Cardiac muscle cell (in vitro differentiated cells and primary cell): ENCODE data around the gene LPCAT1. TPM values are rescaled to one million over a fixed set of nuclear protein-coding genes. Genes with fewer than 3 reads are reported as not detected.
"Not testable (repeated sequence)": the region's sequence is repeated elsewhere in the genome, so short reads cannot be mapped to it uniquely, and the experiment has no call there.

Source experiments
- DNase-seq, 2 donors: peaks; one replicate each; pipeline versions ENCODE4 v3.0.0 to v3.0.0-alpha.2; 2010 to 2017; ENCODE audit warnings: low read depth in 1 of 2, low spot score in 1 of 2
- H3K27ac ChIP-seq: fragments of 200-600 bp; sonication (generic); 2 replicates; pipeline ENCODE4 v1.5.1; 2016
- H3K27me3 ChIP-seq: fragments of 200-600 bp; sonication (generic); 2 replicates; pipeline ENCODE4 v1.6.0; 2016; ENCODE audit warnings: control low read depth
- H3K36me3 ChIP-seq: fragments of 200-600 bp; sonication (generic); 2 replicates; pipeline ENCODE4 v1.5.1; 2016; ENCODE audit warnings: control low read depth
- H3K4me1 ChIP-seq: fragments of 200-600 bp; sonication (generic); 2 replicates; pipeline ENCODE4 v1.8.1; 2017; ENCODE audit warnings: low read depth, mild to moderate bottlenecking, mixed run types
- H3K4me3 ChIP-seq: fragments of 200-600 bp; sonication (generic); 2 replicates; pipeline ENCODE4 v1.5.1; 2016; ENCODE audit warnings: mild to moderate bottlenecking
- H3K9me3 ChIP-seq: fragments of 200-600 bp; sonication (generic); 2 replicates; pipeline ENCODE4 v1.5.1; 2017; ENCODE audit warnings: low read depth, mild to moderate bottlenecking, control low read depth
- polyA plus RNA-seq: library from polyadenylated mRNA; unstranded; fragments of >200 nt; fragmentation: Nextera tagmentation; extraction: Ambion mirVana; gene quantifications from 2 replicates; pipeline ENCODE4 v1.2.1, GENCODE V29; 2016
- total RNA-seq: library from RNA; depleted of rRNA; stranded (reverse); fragments of >200 nt; gene quantifications from 2 replicates; pipeline ENCODE4 v1.2.3, GENCODE V29; 2016
- TF ChIP-seq, protein P1 (sequence below): IDR thresholded peaks from 2 replicates; pipeline ENCODE4 v1.5.1; 2012; ENCODE audit warnings: low read depth, mild to moderate bottlenecking, low read length

Gene LPCAT1
- total RNA-seq (48.5 and 57.3 TPM in 2 replicates), polyA plus RNA-seq (48.8 and 57.3 TPM in 2 replicates)

DNA sequence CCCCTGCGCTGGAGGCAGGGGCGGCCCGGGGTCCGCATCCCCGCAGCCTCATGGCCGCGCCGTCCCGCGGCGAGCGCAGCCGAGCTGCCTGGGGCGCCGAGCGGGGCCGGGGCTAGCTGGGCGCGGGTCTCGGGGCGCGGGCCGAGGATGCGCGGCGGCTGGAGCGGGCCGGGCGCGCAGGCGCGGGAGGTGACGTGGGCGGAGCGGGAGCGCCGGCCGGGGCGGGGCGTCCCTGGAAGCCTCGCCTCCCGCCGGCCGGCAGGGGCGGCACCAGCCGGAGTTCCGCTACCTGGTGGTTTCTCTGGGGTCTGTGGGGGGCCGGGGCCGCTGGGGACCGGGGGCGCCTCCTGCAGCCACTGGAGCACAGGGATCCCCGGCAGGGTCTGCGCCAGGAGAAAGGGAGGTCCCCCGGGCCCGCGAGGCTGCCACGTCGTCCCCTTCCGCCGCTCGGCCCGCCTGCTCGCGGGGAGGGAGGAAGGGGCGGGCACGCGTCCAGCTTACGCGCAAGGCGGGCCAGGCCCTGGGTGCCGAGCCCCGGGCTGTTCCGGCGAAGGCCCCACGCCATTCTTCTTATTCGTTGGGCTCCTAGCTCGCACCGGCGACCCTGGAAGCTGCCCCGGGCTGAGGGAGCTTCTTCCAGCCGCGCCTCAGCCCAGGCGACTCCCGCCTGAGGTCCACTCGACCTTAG, at the start of gene LPCAT1:
Gene LPCAT1 (minus strand): TSS at position 168 of the 688 bp plus-strand sequence. CDS start 116 bp downstream, at position 52.
- DNase-seq = peak; percentile 81 to 89
- H3K36me3 ChIP-seq = no peaks in the 10 kb centered on the region
- TF ChIP-seq, protein P1, sequence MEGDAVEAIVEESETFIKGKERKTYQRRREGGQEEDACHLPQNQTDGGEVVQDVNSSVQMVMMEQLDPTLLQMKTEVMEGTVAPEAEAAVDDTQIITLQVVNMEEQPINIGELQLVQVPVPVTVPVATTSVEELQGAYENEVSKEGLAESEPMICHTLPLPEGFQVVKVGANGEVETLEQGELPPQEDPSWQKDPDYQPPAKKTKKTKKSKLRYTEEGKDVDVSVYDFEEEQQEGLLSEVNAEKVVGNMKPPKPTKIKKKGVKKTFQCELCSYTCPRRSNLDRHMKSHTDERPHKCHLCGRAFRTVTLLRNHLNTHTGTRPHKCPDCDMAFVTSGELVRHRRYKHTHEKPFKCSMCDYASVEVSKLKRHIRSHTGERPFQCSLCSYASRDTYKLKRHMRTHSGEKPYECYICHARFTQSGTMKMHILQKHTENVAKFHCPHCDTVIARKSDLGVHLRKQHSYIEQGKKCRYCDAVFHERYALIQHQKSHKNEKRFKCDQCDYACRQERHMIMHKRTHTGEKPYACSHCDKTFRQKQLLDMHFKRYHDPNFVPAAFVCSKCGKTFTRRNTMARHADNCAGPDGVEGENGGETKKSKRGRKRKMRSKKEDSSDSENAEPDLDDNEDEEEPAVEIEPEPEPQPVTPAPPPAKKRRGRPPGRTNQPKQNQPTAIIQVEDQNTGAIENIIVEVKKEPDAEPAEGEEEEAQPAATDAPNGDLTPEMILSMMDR = no peak
- H3K27me3 ChIP-seq = no peaks in the 10 kb centered on the region
- H3K9me3 ChIP-seq = no peaks in the 10 kb centered on the region
- peak within 1 kb of the TSS; percentile 78 for H3K27ac ChIP-seq
- H3K4me1 ChIP-seq = peaks cover 14% of the 10 kb centered on the region
- H3K4me3 ChIP-seq = peak within 1 kb of the TSS; percentile 68

DNA sequence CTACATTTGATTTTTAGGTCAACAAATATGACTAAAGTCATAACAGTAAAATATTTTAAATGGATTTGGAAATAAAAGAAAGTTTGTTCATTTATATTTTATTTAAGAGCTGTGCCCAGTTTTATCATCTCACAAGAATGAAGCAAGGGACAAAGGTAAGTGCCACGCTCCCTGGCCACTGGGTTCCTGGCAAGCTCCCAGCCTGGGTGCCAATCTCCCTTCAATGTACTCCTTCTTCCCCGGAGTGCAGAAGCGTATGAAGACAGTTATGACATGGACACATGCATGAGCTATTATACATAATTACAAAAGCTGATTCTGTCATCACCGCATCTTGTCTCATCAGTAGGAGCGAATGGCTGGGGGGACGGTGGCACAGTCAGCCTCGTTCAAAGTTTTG, 48.1 kb upstream of the LPCAT1 start:
- H3K4me1 ChIP-seq, H3K27me3 ChIP-seq, H3K9me3 ChIP-seq, H3K36me3 ChIP-seq, H3K4me3 ChIP-seq, DNase-seq, H3K27ac ChIP-seq: not testable (repeated sequence)

GRCh38 chr5:1570975-1571374, 47.2 kb upstream of the LPCAT1 start:
- no peak overlapping the region for H3K4me3 ChIP-seq
- H3K9me3 ChIP-seq = no peaks in the 10 kb centered on the region
- no peaks in the 10 kb centered on the region for H3K27me3 ChIP-seq
- no peaks in the 10 kb centered on the region for H3K4me1 ChIP-seq
- TF ChIP-seq, protein P1 = no peak
- no peak for DNase-seq
- H3K27ac ChIP-seq = no peak overlapping the region
- peaks cover 3% of the 10 kb centered on the region for H3K36me3 ChIP-seq

- DNase-seq = peak; percentile 36 to 95
- peaks cover 3% of the 10 kb centered on the region for H3K36me3 ChIP-seq
- TF ChIP-seq, protein P1 = no peak
- peak overlapping the region; percentile 57 for H3K27ac ChIP-seq
- H3K9me3 ChIP-seq = no peaks in the 10 kb centered on the region
- no peaks in the 10 kb centered on the region for H3K27me3 ChIP-seq
- H3K4me1 ChIP-seq = no peaks in the 10 kb centered on the region
- H3K4me3 ChIP-seq = no peak overlapping the region
Observed at GRCh38 chr5:1568201-1568979, 44.6 kb upstream of the LPCAT1 start.

DNA sequence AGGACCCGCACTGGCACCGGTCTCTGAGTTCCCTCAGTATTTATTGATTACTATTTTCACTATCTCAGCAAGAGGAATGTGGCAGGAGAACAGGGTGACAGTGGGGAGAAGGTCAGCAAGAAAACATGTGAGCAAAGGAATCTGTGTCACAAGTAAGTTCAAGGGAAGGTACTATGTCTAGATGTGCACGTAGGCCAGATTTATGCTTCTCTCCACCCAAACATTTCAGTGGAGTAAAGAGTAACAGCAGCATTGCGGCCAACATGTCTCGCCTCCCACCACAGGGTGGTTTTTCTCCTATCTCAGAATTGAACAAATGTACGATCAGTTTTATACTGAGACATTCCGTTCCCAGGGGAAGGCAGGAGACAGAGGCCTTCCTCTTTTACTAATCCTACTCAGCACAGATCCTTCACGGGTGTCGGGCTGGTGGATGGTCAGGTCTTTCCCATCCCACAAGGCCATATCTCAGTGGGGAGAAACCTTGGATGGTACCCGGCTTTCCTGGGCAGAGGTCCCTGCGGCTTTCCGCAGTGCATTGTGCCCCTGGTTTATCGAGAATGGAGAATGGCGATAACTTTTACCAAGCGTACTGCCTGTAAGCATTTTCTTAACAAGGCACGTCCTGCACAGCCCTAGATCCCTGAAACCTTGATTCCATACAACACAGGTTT, 43.9 kb upstream of the LPCAT1 start:
- not testable (repeated sequence) for H3K36me3 ChIP-seq, H3K4me1 ChIP-seq, H3K9me3 ChIP-seq, H3K4me3 ChIP-seq, DNase-seq, H3K27me3 ChIP-seq
- peak overlapping the region; percentile 57 for H3K27ac ChIP-seq

GRCh38 chr5:1565737-1566734, 42.3 kb upstream of the LPCAT1 start:
- Histone ChIP-seq H3K9me3 (no peaks in the 10 kb centered on the region), H3K27ac (no peak overlapping the region), H3K4me3 (no peak overlapping the region), H3K4me1 (no peaks in the 10 kb centered on the region), H3K27me3 (no peaks in the 10 kb centered on the region), H3K36me3 (peaks cover 3% of the 10 kb centered on the region)
- TF ChIP-seq, protein P1 = no peak
- no peak for DNase-seq
